CD14-positive monocyte (primary cell): ENCODE results near the gene BCL2L2. TPM values are rescaled to one million over a fixed set of nuclear protein-coding genes. Genes with fewer than 3 reads are reported as not detected.
A peak's percentile ranks its signal among the peaks of the same experiment; 100 is the strongest.

Experiments
- DNase-seq, 3 donors: peaks; one replicate each; pipeline ENCODE4 v3.0.0-alpha.2; 2011 to 2022
- H2AFZ ChIP-seq: 2 replicates; pipeline ENCODE4 v1.6.0; 2012; ENCODE audit warnings: mild to moderate bottlenecking, low read depth, low read length, inconsistent platforms; ENCODE audit not compliant: insufficient read depth, poor library complexity, severe bottlenecking
- H3K27ac ChIP-seq, 2 donors: 1 replicate in 1 of 2; 2 replicates in 1 of 2; pipeline ENCODE4 v1.5.1; 2012 to 2013; ENCODE audit warnings: low read length in 2 of 2, control low read depth in 1 of 2, inconsistent platforms in 1 of 2, low read depth in 1 of 2, mild to moderate bottlenecking in 1 of 2
- H3K27me3 ChIP-seq, 2 donors: one replicate each; pipeline versions ENCODE4 v1.6.0 to v1.6.1; 2011 to 2013; ENCODE audit warnings: low read length in 2 of 2; ENCODE audit not compliant: control insufficient read depth in 2 of 2, insufficient read depth in 2 of 2
- H3K36me3 ChIP-seq, 2 donors: replicated peaks in 1 of 2; 1 replicate in 1 of 2; 2 replicates in 1 of 2; pipeline versions ENCODE4 v1.5.1 to v1.6.1; 2012 to 2013; ENCODE audit warnings: low read length in 2 of 2, control low read depth in 1 of 2, inconsistent platforms in 1 of 2, mild to moderate bottlenecking in 1 of 2; ENCODE audit not compliant: insufficient read depth in 2 of 2, control insufficient read depth in 1 of 2
- H3K4me1 ChIP-seq, 2 donors: 1 replicate in 1 of 2; 2 replicates in 1 of 2; pipeline versions ENCODE4 v1.5.1 to v1.6.1; 2012 to 2013; ENCODE audit warnings: low read length in 2 of 2, control low read depth in 1 of 2, inconsistent platforms in 1 of 2, mild to moderate bottlenecking in 1 of 2, moderate library complexity in 1 of 2; ENCODE audit not compliant: insufficient read depth in 2 of 2, control insufficient read depth in 1 of 2
- H3K4me2 ChIP-seq: replicated peaks from 2 replicates; pipeline ENCODE3; 2012; ENCODE audit warnings: low read length, moderate library complexity, mild to moderate bottlenecking; ENCODE audit not compliant: poor library complexity, severe bottlenecking; ENCODE audit errors: extremely low read depth
- H3K4me3 ChIP-seq, 3 experiments: fragments of 200-600 bp in 1 of 3; sonication (generic) in 1 of 3; replicated peaks in 1 of 3; 1 replicate in 2 of 3; 2 replicates in 1 of 3; pipeline ENCODE4 v1.5.1; 2011 to 2013; ENCODE audit warnings: low read length in 3 of 3, mild to moderate bottlenecking in 3 of 3, control low read depth in 2 of 3, low read depth in 2 of 3, inconsistent platforms in 1 of 3, moderate library complexity in 1 of 3
- H3K79me2 ChIP-seq: 2 replicates; pipeline ENCODE4 v1.6.0; 2012; ENCODE audit warnings: mild to moderate bottlenecking, control low read depth, inconsistent platforms, low read length, moderate library complexity; ENCODE audit not compliant: insufficient read depth
- H3K9ac ChIP-seq: 2 replicates; pipeline ENCODE4 v1.6.0; 2017; ENCODE audit warnings: low read length, mild to moderate bottlenecking; ENCODE audit not compliant: insufficient read depth, poor library complexity, severe bottlenecking
- H3K9me3 ChIP-seq, 2 donors: replicated peaks in 1 of 2; 1 replicate in 1 of 2; 2 replicates in 1 of 2; pipeline versions ENCODE4 v1.5.1 to v1.6.1; 2012 to 2013; ENCODE audit warnings: low read length in 2 of 2, control low read depth in 1 of 2; ENCODE audit not compliant: control insufficient read depth in 1 of 2, insufficient read depth in 1 of 2
- H4K20me1 ChIP-seq: 2 replicates; pipeline ENCODE4 v1.6.0; 2012; ENCODE audit warnings: mild to moderate bottlenecking, low read length, control low read depth, moderate library complexity; ENCODE audit not compliant: insufficient read depth
- H3K27ac Mint-ChIP-seq, 7 donors: one replicate each; pipeline ENCODE4 v1.8.0; 2020; ENCODE audit warnings: mild to moderate bottlenecking in 7 of 7, mixed read lengths in 7 of 7, moderate library complexity in 6 of 7, inconsistent platforms in 2 of 7
- H3K27me3 Mint-ChIP-seq, 3 donors: one replicate each; pipeline ENCODE4 v1.8.0; 2021 to 2022; ENCODE audit warnings: low read depth in 3 of 3, mild to moderate bottlenecking in 3 of 3, mixed read lengths in 3 of 3, moderate library complexity in 3 of 3, inconsistent platforms in 1 of 3
- H3K36me3 Mint-ChIP-seq, 2 donors: one replicate each; pipeline ENCODE4 v1.8.0; 2020; ENCODE audit warnings: mixed read lengths in 2 of 2, inconsistent platforms in 1 of 2, mild to moderate bottlenecking in 1 of 2
- H3K4me1 Mint-ChIP-seq: one replicate; pipeline ENCODE4 v1.8.0; 2020; ENCODE audit warnings: mild to moderate bottlenecking, mixed read lengths
- H3K4me3 Mint-ChIP-seq, 2 donors: one replicate each; pipeline ENCODE4 v1.8.0; 2020; ENCODE audit warnings: mild to moderate bottlenecking in 2 of 2, mixed read lengths in 2 of 2, moderate library complexity in 1 of 2
- H3K9me3 Mint-ChIP-seq, 7 donors: one replicate each; pipeline ENCODE4 v1.8.0; 2020 to 2022; ENCODE audit warnings: mixed read lengths in 7 of 7, mild to moderate bottlenecking in 6 of 7, moderate library complexity in 6 of 7, inconsistent platforms in 2 of 7
- WGBS: methylation state at CpG from one replicate; pipeline ENCODE4 v1.1.5; 2013; ENCODE audit warnings: missing lambda C conversion rate; ENCODE audit not compliant: insufficient coverage; 5-methylcytosine and 5-hydroxymethylcytosine counted together
- intact Hi-C, 2 donors: fragments of 100-400 bp; cut with micrococcal nuclease; formaldehyde crosslinking; loops; one replicate each; pipeline versions ENCODE4 v1.15.0 to v1.15.1; 2023
- polyA plus RNA-seq, 3 donors: library from polyadenylated mRNA; depleted of rRNA in 1 of 3; unstranded in 2 of 3; stranded (reverse) in 1 of 3; fragments of 300-500 nt in 2 of 3; fragments of >200 nt in 1 of 3; fragmentation: Illumina TruSeq in 2 of 3; gene quantifications; 1 replicate in 2 of 3; 2 replicates in 1 of 3; pipeline ENCODE4 v1.2.3, GENCODE V29; 2012 to 2021
- TF ChIP-seq, protein P1 (sequence below): fragments of 200-600 bp; IDR thresholded peaks from one replicate; pipeline ENCODE4 v1.8.0; 2022; ENCODE audit warnings: antibody characterized with exemption, mild to moderate bottlenecking

Gene BCL2L2
- polyA plus RNA-seq, 3 donors = 0.90 to 23.7 (median 1.4) TPM

DNA sequence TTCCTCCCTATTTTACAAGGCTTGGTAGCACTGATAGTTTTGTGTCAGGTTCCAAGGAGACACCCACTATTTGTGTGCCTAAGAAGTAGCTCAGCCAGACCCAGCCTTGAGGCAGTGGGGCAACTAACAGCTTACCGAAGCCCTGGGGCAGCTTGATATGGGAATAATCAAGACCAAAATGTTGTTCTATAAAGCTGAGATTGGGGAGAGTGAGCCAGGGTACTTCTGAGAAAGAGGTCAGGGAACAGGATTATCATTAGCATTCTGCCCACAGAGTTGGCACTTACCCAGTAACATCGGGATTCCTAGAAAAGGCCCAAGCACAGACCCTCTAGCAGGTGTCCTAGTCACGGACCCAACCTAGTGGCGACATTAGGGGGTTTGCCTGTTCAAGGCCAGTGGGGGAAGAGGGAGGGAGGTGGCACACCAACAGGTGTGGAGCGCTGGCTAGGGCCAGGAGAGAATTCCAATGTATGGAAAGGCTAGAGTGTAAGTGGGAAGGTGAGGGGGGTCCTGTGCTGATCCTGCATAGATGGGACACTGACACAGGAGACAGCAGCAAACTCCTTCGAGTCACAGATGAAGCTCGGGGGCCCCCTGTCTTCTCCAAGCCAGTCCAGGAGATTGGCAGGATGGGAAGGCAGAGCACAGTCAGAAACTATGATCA is 8.9 kb upstream of the BCL2L2 start:
- DNase-seq = no peak
- 95% methylated on average over 3 of the region's 7 CpGs for WGBS
- Histone ChIP-seq H3K4me1 (peaks cover 30 to 45% of the 10 kb centered on the region in 2 donors), H3K27ac (peak overlapping the region in 1 of 2 donors; percentile 53), H2AFZ (no peak overlapping the region), H3K4me3 (no peak overlapping the region), H4K20me1 (no peaks in the 10 kb centered on the region), H3K36me3 (peaks cover 18 to 31% of the 10 kb centered on the region in 2 donors), H3K79me2 (peaks cover 20% of the 10 kb centered on the region), H3K4me2 (no peak overlapping the region), H3K9me3 (no peaks in the 10 kb centered on the region), H3K27me3 (no peaks in the 10 kb centered on the region), H3K9ac (no peak overlapping the region)
- Mint-ChIP-seq H3K4me3 (no peak overlapping the region), H3K9me3 (peaks cover 0 to 2% (median 0%) of the 10 kb centered on the region in 7 donors), H3K27me3 (peaks cover 3 to 9% (median 3%) of the 10 kb centered on the region in 3 donors), H3K36me3 (peaks cover 22 to 38% of the 10 kb centered on the region in 2 donors), H3K4me1 (peaks cover 39% of the 10 kb centered on the region), H3K27ac (peak overlapping the region in 4 of 7 donors; percentile 5 to 73 (median 62))
- TF ChIP-seq, protein P1, sequence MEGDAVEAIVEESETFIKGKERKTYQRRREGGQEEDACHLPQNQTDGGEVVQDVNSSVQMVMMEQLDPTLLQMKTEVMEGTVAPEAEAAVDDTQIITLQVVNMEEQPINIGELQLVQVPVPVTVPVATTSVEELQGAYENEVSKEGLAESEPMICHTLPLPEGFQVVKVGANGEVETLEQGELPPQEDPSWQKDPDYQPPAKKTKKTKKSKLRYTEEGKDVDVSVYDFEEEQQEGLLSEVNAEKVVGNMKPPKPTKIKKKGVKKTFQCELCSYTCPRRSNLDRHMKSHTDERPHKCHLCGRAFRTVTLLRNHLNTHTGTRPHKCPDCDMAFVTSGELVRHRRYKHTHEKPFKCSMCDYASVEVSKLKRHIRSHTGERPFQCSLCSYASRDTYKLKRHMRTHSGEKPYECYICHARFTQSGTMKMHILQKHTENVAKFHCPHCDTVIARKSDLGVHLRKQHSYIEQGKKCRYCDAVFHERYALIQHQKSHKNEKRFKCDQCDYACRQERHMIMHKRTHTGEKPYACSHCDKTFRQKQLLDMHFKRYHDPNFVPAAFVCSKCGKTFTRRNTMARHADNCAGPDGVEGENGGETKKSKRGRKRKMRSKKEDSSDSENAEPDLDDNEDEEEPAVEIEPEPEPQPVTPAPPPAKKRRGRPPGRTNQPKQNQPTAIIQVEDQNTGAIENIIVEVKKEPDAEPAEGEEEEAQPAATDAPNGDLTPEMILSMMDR = no peak
- intact Hi-C loops = no loop called here

DNA sequence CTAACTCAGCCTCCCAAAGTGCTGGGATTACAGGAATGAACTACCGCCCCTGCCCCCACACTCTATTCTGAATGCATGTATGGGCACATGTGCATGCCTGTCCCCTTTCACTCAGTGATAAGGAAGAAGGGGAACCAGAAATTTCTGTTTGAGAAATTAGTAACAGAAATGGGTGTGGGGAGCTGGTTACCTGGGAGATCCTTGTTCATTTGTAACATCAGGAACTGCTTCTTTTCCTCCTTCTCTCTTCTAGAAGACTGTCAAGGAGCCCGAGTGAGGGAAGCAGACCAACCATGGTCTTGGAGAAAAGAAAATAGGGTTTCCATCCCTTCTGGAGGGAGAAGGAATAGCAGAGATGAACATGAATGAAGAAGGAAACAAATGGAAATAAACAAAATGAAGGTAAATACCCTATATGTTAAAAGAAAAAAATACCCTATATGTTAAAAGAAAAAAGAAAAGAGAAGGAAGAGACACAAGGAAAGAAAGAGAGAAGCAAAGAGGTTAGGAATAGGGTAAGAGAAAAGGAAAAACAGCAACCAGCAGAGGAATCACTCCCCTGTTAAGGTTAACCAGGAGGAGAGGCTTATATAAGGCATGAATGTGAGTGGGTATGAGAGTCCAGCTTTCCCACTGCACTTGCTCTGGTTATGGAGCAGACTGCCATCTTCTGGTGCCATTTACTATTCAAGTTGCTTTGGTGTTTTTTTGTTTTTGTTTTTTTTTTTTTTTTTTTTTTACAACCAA is 7.2 kb upstream of the BCL2L2 start:
- Mint-ChIP-seq H3K27ac (peak overlapping the region in 6 of 7 donors; percentile 35 to 99 (median 83)), H3K9me3 (peaks cover 0 to 2% (median 0%) of the 10 kb centered on the region in 7 donors), H3K27me3 (no peaks in the 10 kb centered on the region), H3K36me3 (peaks cover 22 to 38% of the 10 kb centered on the region in 2 donors), H3K4me1 (peaks cover 39% of the 10 kb centered on the region), H3K4me3 (no peak overlapping the region)
- no CpG with 5 or more reads among the region's 2 CpGs for WGBS
- Histone ChIP-seq H3K4me3 (peak overlapping the region in 1 of 3 experiments; percentile 83), H3K9me3 (no peaks in the 10 kb centered on the region), H3K9ac (no peak overlapping the region), H3K27me3 (no peaks in the 10 kb centered on the region), H4K20me1 (no peaks in the 10 kb centered on the region), H3K79me2 (peaks cover 20% of the 10 kb centered on the region), H3K27ac (peak overlapping the region in 1 of 2 donors; percentile 96), H3K36me3 (peaks cover 18 to 31% of the 10 kb centered on the region in 2 donors), H3K4me2 (peak overlapping the region; percentile 77), H2AFZ (no peak overlapping the region), H3K4me1 (peaks cover 33 to 49% of the 10 kb centered on the region in 2 donors)
- DNase-seq = peak in 2 of 3 donors; percentile 11 to 12
- intact Hi-C loops = no loop called here
- TF ChIP-seq, protein P1 = peak; percentile 24
